ENCODE measurements around the gene TSPO2. TPM values are rescaled to one million over a fixed set of nuclear protein-coding genes. Genes with fewer than 3 reads are reported as not detected.

The TSPO2 gene
- total and polyA plus RNA-seq, 2 of the 13 experiments (the other 11 are each of a cell fraction or from before 2014, with no cell fraction given) = 0.55 TPM; not detected in 1

DNA sequence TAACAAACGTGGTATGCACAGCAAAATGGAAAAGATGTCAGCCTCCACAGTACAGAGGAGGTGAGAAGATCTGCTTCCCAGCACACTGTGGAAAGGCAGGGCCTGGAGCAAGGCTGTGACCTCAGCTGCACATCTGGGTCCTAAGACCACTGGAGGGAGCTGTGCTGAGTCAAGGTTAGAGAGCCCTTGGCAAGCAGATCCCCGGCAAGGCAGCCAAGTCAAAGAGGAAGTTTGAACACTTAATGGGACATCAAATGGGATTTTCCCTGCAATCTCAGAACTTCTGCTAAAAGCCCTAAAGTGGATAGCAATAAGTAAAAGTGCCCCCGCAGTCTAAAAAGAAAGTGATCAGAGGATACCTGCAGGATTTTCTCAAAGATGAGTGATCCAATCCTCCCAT, 42.7 kb upstream of the TSPO2 start (continued):
- TF ChIP-seq, protein P1, sequence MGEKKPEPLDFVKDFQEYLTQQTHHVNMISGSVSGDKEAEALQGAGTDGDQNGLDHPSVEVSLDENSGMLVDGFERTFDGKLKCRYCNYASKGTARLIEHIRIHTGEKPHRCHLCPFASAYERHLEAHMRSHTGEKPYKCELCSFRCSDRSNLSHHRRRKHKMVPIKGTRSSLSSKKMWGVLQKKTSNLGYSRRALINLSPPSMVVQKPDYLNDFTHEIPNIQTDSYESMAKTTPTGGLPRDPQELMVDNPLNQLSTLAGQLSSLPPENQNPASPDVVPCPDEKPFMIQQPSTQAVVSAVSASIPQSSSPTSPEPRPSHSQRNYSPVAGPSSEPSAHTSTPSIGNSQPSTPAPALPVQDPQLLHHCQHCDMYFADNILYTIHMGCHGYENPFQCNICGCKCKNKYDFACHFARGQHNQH (CRISPR knock-in tag; IDR thresholded peaks at IDR 0.05) = peak; percentile 58; the same call in 1 of the 2 replicates
- 0 out of 2 replicates have a peak, but pooled peaks have one; percentile 23 for TF ChIP-seq ZNF12 (CRISPR knock-in tag; IDR thresholded peaks at IDR 0.05)
- TF ChIP-seq, protein P2, sequence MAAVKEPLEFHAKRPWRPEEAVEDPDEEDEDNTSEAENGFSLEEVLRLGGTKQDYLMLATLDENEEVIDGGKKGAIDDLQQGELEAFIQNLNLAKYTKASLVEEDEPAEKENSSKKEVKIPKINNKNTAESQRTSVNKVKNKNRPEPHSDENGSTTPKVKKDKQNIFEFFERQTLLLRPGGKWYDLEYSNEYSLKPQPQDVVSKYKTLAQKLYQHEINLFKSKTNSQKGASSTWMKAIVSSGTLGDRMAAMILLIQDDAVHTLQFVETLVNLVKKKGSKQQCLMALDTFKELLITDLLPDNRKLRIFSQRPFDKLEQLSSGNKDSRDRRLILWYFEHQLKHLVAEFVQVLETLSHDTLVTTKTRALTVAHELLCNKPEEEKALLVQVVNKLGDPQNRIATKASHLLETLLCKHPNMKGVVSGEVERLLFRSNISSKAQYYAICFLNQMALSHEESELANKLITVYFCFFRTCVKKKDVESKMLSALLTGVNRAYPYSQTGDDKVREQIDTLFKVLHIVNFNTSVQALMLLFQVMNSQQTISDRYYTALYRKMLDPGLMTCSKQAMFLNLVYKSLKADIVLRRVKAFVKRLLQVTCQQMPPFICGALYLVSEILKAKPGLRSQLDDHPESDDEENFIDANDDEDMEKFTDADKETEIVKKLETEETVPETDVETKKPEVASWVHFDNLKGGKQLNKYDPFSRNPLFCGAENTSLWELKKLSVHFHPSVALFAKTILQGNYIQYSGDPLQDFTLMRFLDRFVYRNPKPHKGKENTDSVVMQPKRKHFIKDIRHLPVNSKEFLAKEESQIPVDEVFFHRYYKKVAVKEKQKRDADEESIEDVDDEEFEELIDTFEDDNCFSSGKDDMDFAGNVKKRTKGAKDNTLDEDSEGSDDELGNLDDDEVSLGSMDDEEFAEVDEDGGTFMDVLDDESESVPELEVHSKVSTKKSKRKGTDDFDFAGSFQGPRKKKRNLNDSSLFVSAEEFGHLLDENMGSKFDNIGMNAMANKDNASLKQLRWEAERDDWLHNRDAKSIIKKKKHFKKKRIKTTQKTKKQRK (IDR thresholded peaks at IDR 0.05; ENCODE audit: low read length) = no peak
- TF ChIP-seq, protein P3, sequence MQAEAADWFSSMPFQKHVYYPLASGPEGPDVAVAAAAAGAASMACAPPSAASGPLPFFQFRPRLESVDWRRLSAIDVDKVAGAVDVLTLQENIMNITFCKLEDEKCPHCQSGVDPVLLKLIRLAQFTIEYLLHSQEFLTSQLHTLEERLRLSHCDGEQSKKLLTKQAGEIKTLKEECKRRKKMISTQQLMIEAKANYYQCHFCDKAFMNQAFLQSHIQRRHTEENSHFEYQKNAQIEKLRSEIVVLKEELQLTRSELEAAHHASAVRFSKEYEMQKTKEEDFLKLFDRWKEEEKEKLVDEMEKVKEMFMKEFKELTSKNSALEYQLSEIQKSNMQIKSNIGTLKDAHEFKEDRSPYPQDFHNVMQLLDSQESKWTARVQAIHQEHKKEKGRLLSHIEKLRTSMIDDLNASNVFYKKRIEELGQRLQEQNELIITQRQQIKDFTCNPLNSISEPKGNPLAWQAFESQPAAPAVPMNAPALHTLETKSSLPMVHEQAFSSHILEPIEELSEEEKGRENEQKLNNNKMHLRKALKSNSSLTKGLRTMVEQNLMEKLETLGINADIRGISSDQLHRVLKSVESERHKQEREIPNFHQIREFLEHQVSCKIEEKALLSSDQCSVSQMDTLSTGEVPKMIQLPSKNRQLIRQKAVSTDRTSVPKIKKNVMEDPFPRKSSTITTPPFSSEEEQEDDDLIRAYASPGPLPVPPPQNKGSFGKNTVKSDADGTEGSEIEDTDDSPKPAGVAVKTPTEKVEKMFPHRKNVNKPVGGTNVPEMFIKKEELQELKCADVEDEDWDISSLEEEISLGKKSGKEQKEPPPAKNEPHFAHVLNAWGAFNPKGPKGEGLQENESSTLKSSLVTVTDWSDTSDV (CRISPR knock-in tag; IDR thresholded peaks at IDR 0.05) = no peak
- TF ChIP-seq STAG1 (CRISPR knock-in tag; IDR thresholded peaks at IDR 0.05) = peak; percentile 60
- peak; percentile 44; the same call in 1 of the 2 replicates for TF ChIP-seq JUND (CRISPR knock-in tag; IDR thresholded peaks at IDR 0.05)
- no peak for TF ChIP-seq ZNF326 (CRISPR knock-in tag; IDR thresholded peaks at IDR 0.05; ENCODE audit: borderline replicate concordance)
- no peak for TF ChIP-seq MAF1 (CRISPR knock-in tag; IDR thresholded peaks at IDR 0.05; ENCODE audit: borderline replicate concordance)
- TF ChIP-seq ETV5 (CRISPR knock-in tag; IDR thresholded peaks at IDR 0.05; ENCODE audit: borderline replicate concordance) = peak; percentile 17; the same call in 1 of the 2 replicates
- TF ChIP-seq, protein P4, sequence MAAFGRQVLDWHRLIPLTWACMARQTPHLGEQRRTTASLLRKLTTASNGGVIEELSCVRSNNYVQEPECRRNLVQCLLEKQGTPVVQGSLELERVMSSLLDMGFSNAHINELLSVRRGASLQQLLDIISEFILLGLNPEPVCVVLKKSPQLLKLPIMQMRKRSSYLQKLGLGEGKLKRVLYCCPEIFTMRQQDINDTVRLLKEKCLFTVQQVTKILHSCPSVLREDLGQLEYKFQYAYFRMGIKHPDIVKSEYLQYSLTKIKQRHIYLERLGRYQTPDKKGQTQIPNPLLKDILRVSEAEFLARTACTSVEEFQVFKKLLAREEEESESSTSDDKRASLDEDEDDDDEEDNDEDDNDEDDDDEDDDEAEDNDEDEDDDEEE (CRISPR knock-in tag; IDR thresholded peaks at IDR 0.05) = no peak
- no peak for TF ChIP-seq ZNF136 (CRISPR knock-in tag; IDR thresholded peaks at IDR 0.05; ENCODE audit: low read depth)
- TF ChIP-seq FOSL2 (CRISPR knock-in tag; IDR thresholded peaks at IDR 0.05) = peak; percentile 69
- no peak; the same call in 1 of the 2 replicates for TF ChIP-seq GABPB1 (CRISPR knock-in tag; IDR thresholded peaks at IDR 0.05)
- no peak for TF ChIP-seq ZNF747 (CRISPR knock-in tag; IDR thresholded peaks at IDR 0.05; ENCODE audit: borderline replicate concordance)
- TF ChIP-seq, protein P5, sequence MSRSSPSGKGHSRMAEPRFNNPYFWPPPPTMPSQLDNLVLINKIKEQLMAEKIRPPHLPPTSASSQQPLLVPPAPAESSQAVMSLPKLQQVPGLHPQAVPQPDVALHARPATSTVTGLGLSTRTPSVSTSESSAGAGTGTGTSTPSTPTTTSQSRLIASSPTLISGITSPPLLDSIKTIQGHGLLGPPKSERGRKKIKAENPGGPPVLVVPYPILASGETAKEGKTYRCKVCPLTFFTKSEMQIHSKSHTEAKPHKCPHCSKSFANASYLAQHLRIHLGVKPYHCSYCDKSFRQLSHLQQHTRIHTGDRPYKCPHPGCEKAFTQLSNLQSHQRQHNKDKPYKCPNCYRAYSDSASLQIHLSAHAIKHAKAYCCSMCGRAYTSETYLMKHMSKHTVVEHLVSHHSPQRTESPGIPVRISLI (CRISPR knock-in tag; IDR thresholded peaks at IDR 0.05; ENCODE audit: borderline replicate concordance) = no peak
- TF ChIP-seq ZNF792 (CRISPR knock-in tag; IDR thresholded peaks at IDR 0.05) = 0 out of 2 replicates have a peak, but pooled peaks have one; percentile 42
- no peak for TF ChIP-seq ZNF552 (CRISPR knock-in tag; IDR thresholded peaks at IDR 0.05; ENCODE audit: borderline replicate concordance)
- TF ChIP-seq ZNF225 (CRISPR knock-in tag; IDR thresholded peaks at IDR 0.05) = no peak
- peak; percentile 67; the same call in 1 of the 2 replicates for TF ChIP-seq ZNF644 (CRISPR knock-in tag; IDR thresholded peaks at IDR 0.05; ENCODE audit: low read depth)

All from HepG2 (cell line).